ENCODE data around the gene SH3TC1.

DNA sequence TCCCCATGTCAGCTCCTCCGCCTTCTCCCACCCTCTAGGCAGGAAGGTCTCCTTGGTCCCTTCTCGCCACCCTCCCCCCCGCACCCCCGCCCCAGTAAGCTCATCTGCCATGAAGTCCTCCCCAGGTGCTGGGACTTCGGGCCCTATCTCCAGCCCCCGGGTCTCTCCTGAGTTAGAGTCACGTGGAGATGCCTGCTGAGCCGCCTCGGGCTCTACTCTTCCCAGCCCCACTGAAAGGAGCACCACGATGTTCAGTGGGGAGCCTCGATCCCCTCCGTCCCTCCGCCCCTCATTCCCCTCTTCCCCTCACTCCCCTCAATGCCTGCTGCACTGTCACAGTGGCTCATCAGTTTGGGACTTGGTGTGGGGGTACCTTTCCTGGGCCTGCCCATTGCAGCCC, 74.4 kb downstream of the SH3TC1 start:
- TF ChIP-seq CTCF (IDR thresholded peaks at IDR 0.05; ENCODE audit: low read depth, low read length) (no peak), EZH2phosphoT487 (IDR thresholded peaks at IDR 0.05; ENCODE audit: low read depth) (no peak)
